ENCODE measurements around the gene DPYSL3. TPM values are rescaled to one million over a fixed set of nuclear protein-coding genes. Genes with fewer than 3 reads are reported as not detected.

DPYSL3 gene
- total RNA-seq, 1 experiment from 2014 or later = 24.8 TPM

GRCh38 chr5:147441191-147441695, 68.6 kb downstream of the DPYSL3 start:
- POLR2A ChIA-PET (ENCODE audit: low non-redundant PET) = no interaction called here
- no peak for TF ChIP-seq CTCF (conservative IDR thresholded peaks at IDR 0.05; ENCODE audit: low read depth, low read length)
- no peak for TF ChIP-seq EZH2 (IDR thresholded peaks at IDR 0.05; ENCODE audit: borderline replicate concordance, low read depth, low read length, poor library complexity, severe bottlenecking)
- Histone ChIP-seq H3K4me1 (ENCODE audit: insufficient read depth, low read length, poor library complexity, severe bottlenecking) (no peaks in the 10 kb centered on the region), H3K36me3 (ENCODE audit: insufficient read depth, low read length, poor library complexity, severe bottlenecking) (no peaks in the 10 kb centered on the region), H3K27ac (ENCODE audit: low read depth, low read length, poor library complexity, severe bottlenecking) (no peak overlapping the region), H3K4me3 (ENCODE audit: low read depth, low read length, poor library complexity, severe bottlenecking) (no peak overlapping the region), H3K27me3 (replicated peaks; ENCODE audit: insufficient read depth, low read depth, low read length, poor library complexity) (no peaks in the 10 kb centered on the region), H3K9me3 (ENCODE audit: low read depth, low read length, poor library complexity, severe bottlenecking) (no peaks in the 10 kb centered on the region)
- DNase-seq (ENCODE audit: low spot score) = no peak
- CTCF ChIA-PET = no interaction called here
- intact Hi-C loops (cut with micrococcal nuclease; ENCODE audit: unreplicated experiment) = no loop called here
- BruUV-seq (replicated peaks) = no TSS peak

- no peak for TF ChIP-seq CTCF (conservative IDR thresholded peaks at IDR 0.05; ENCODE audit: low read depth, low read length)
- no peak for TF ChIP-seq EZH2 (IDR thresholded peaks at IDR 0.05; ENCODE audit: borderline replicate concordance, low read depth, low read length, poor library complexity, severe bottlenecking)
- POLR2A ChIA-PET (ENCODE audit: low non-redundant PET) = no interaction called here
- H3K36me3 ChIP-seq (ENCODE audit: insufficient read depth, low read length, poor library complexity, severe bottlenecking) = no peaks in the 10 kb centered on the region
- H3K4me3 ChIP-seq (ENCODE audit: low read depth, low read length, poor library complexity, severe bottlenecking) = no peak overlapping the region
- DNase-seq (ENCODE audit: low spot score) = no peak
- intact Hi-C loops (cut with micrococcal nuclease; ENCODE audit: unreplicated experiment) = no loop called here
- CTCF ChIA-PET = no interaction called here
- H3K4me1 ChIP-seq (ENCODE audit: insufficient read depth, low read length, poor library complexity, severe bottlenecking) = no peaks in the 10 kb centered on the region
- BruUV-seq (replicated peaks) = no TSS peak
- no peaks in the 10 kb centered on the region for H3K27me3 ChIP-seq (replicated peaks; ENCODE audit: insufficient read depth, low read depth, low read length, poor library complexity)
- H3K27ac ChIP-seq (ENCODE audit: low read depth, low read length, poor library complexity, severe bottlenecking) = no peak overlapping the region
- H3K9me3 ChIP-seq (ENCODE audit: low read depth, low read length, poor library complexity, severe bottlenecking) = no peaks in the 10 kb centered on the region
These were observed 70.6 kb downstream of the DPYSL3 start for GRCh38 chr5:147439254-147439653.

GRCh38 chr5:147437161-147437596, 72.7 kb downstream of the DPYSL3 start:
- TF ChIP-seq CTCF (conservative IDR thresholded peaks at IDR 0.05; ENCODE audit: low read depth, low read length) (no peak), EZH2 (IDR thresholded peaks at IDR 0.05; ENCODE audit: borderline replicate concordance, low read depth, low read length, poor library complexity, severe bottlenecking) (no peak)
- BruUV-seq (replicated peaks) = no TSS peak
- Histone ChIP-seq H3K36me3 (ENCODE audit: insufficient read depth, low read length, poor library complexity, severe bottlenecking) (no peaks in the 10 kb centered on the region), H3K9me3 (ENCODE audit: low read depth, low read length, poor library complexity, severe bottlenecking) (no peaks in the 10 kb centered on the region), H3K4me3 (ENCODE audit: low read depth, low read length, poor library complexity, severe bottlenecking) (no peak overlapping the region), H3K27ac (ENCODE audit: low read depth, low read length, poor library complexity, severe bottlenecking) (no peak overlapping the region), H3K27me3 (replicated peaks; ENCODE audit: insufficient read depth, low read depth, low read length, poor library complexity) (no peaks in the 10 kb centered on the region), H3K4me1 (ENCODE audit: insufficient read depth, low read length, poor library complexity, severe bottlenecking) (no peaks in the 10 kb centered on the region)
- DNase-seq (ENCODE audit: low spot score) = no peak
- intact Hi-C loops (cut with micrococcal nuclease; ENCODE audit: unreplicated experiment) = no loop called here
- CTCF ChIA-PET = no interaction called here
- POLR2A ChIA-PET (ENCODE audit: low non-redundant PET) = no interaction called here
